Naive thymus-derived CD8-positive, alpha-beta T cell (primary cell): Measurements from ENCODE around the gene CDH4. TPM values are rescaled to one million over a fixed set of nuclear protein-coding genes. Genes with fewer than 3 reads are reported as not detected.
A peak's percentile ranks its signal among the peaks of the same experiment; 100 is the strongest.

Experiments
- ATAC-seq, 2 donors: fragments of 150-1000 bp; cut with Tn5 transposase in 1 of 2; sonication (Bioruptor Pico), chemical (Tn5 transposase) in 1 of 2; 1 replicate in 1 of 2; 2 replicates in 1 of 2; pipeline ENCODE4 v1.10.0; 2021; ENCODE audit warnings: mild to moderate bottlenecking in 2 of 2, moderate library complexity in 2 of 2
- POLR2A ChIA-PET: fragments of 350-600 bp; sonication (Branson Sonifier 250); formaldehyde crosslinking; loops from one replicate; lab custom pipeline; 2021; ENCODE audit warnings: antibody characterized with exemption; lab: Charles Lee
- DNase-seq, 10 donors: peaks; one replicate each; pipeline versions ENCODE4 v3.0.0 to v3.0.0-alpha.2; 2020 to 2022
- H3K27ac Mint-ChIP-seq, 10 donors: one replicate each; pipeline ENCODE4 v1.8.0; 2020 to 2022; ENCODE audit warnings: mild to moderate bottlenecking in 10 of 10, mixed read lengths in 10 of 10, moderate library complexity in 4 of 10, inconsistent platforms in 1 of 10
- H3K27me3 Mint-ChIP-seq, 5 donors: one replicate each; pipeline ENCODE4 v1.8.0; 2021 to 2022; ENCODE audit warnings: mixed read lengths in 5 of 5
- H3K36me3 Mint-ChIP-seq, 3 donors: one replicate each; pipeline ENCODE4 v1.8.0; 2020 to 2022; ENCODE audit warnings: mixed read lengths in 3 of 3, mild to moderate bottlenecking in 2 of 3, inconsistent platforms in 1 of 3
- H3K4me1 Mint-ChIP-seq, 4 donors: one replicate each; pipeline ENCODE4 v1.8.0; 2021 to 2022; ENCODE audit warnings: mixed read lengths in 4 of 4
- H3K4me3 Mint-ChIP-seq, 10 donors: one replicate each; pipeline ENCODE4 v1.8.0; 2020 to 2022; ENCODE audit warnings: mild to moderate bottlenecking in 10 of 10, mixed read lengths in 10 of 10, moderate library complexity in 6 of 10, inconsistent platforms in 1 of 10
- H3K9me3 Mint-ChIP-seq, 9 donors: one replicate each; pipeline ENCODE4 v1.8.0; 2020 to 2022; ENCODE audit warnings: mixed read lengths in 9 of 9, mild to moderate bottlenecking in 3 of 9, inconsistent platforms in 1 of 9, moderate library complexity in 1 of 9
- polyA plus RNA-seq, 3 donors: library from polyadenylated mRNA; unstranded; fragments of 300-500 nt; fragmentation: Illumina TruSeq; gene quantifications; one replicate each; pipeline ENCODE4 v1.2.3, GENCODE V29; 2021
- total RNA-seq, 8 experiments: library from RNA in 2 of 8; stranded (reverse) in 2 of 8; gene quantifications; one replicate each; pipeline ENCODE4 v1.2.3 and lab custom pipeline; 2021 to 2026

CDH4 gene
- total and polyA plus RNA-seq, 5 experiments from 2014 or later: 0.07 to 0.44 (median 0.15) TPM; not detected in 1

DNA sequence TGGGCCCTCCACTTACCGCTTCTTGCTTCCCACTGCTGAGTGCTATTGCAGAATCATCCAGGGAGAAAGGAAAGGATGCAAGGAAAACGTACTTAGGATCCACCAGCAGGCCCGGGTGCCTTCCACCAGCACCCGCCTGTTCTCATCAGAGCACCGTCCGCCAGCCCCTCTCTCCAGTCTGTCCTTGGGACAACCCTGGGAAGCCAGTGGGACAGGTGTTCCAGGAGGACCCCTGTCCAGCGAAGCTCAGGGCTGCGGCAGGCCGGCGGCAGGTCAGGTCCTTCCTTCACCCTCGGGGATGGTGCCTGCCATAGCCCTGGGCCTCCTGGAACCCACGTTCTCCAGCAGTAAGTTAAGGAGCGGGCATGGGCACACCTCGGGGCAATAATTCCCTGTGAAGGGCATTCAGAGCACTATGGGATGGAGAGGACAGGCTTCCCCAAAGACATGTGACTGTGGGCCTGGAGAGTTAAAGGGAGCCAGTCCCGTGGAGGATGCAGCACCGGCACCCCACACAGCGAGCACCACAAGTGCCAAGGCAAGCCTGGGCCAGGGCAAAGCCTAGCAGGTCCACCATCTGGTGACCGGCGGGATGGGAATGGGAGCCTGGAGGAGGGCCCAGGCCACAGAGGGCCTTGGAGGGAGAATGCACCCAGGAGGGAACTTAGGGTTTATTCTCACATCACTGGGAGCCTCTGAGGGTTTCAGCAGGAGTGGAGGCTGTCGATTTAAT is 416.9 kb downstream of the CDH4 start:
- H3K27ac Mint-ChIP-seq: peak overlapping the region in 1 of 10 donors; percentile 20
- POLR2A ChIA-PET: no interaction called here
- peaks cover 0 to 4% (median 0%) of the 10 kb centered on the region in 5 donors for H3K27me3 Mint-ChIP-seq
- no peak overlapping the region for H3K4me3 Mint-ChIP-seq
- H3K9me3 Mint-ChIP-seq: peaks cover 0 to 14% (median 0%) of the 10 kb centered on the region in 9 donors
- DNase-seq: peak in 1 of 10 donors; percentile 15
- H3K4me1 Mint-ChIP-seq: no peaks in the 10 kb centered on the region
- ATAC-seq: no peak
- no peaks in the 10 kb centered on the region for H3K36me3 Mint-ChIP-seq

DNA sequence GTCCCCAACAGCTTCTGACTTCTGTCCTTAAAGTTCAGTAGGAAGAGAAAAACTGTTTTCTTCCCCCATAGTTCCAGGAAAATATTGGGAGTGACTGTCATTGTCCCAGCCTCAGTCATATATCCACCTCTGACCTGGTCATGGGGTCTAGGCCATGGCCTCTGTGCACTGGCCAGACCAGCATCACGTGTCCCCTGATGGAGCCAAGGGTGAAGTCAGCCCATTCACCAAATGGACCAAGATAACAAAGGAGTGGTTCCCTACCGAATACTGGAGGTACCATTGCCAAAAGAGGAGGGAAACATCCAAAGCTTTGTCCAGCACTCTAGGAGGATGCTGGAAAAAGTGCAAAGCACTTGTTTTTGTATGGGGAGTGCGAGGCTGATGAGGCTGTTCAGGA is 418.2 kb downstream of the CDH4 start:
- no peaks in the 10 kb centered on the region for H3K36me3 Mint-ChIP-seq
- no peak for ATAC-seq
- POLR2A ChIA-PET: no interaction called here
- H3K27ac Mint-ChIP-seq: no peak overlapping the region
- H3K4me1 Mint-ChIP-seq: no peaks in the 10 kb centered on the region
- DNase-seq: peak in 1 of 10 donors; percentile 24
- H3K27me3 Mint-ChIP-seq: peaks cover 0 to 4% (median 0%) of the 10 kb centered on the region in 5 donors
- peaks cover 0 to 14% (median 0%) of the 10 kb centered on the region in 9 donors for H3K9me3 Mint-ChIP-seq
- no peak overlapping the region for H3K4me3 Mint-ChIP-seq

DNA sequence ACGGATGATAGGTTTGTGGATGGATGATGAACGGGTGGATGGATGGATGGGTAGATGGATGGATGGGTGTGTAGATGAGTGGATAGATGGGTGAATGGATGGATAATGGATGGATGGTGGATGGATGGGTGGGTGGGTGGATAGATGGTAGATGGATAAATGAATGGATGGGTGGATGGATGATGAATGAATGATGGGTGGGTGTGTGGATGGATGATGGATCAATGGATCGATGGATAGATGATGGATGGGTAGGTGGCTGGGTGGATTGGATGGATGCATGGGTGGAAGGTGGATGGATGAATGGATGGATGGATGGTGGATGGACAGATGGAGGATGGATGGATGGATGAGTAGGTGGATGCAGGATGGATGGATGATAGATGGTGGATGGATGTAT is 419.5 kb downstream of the CDH4 start:
- peak in 1 of 10 donors; percentile 37 for DNase-seq
- POLR2A ChIA-PET: no interaction called here
- peak overlapping the region in 1 of 10 donors; percentile 39 for H3K27ac Mint-ChIP-seq
- H3K36me3 Mint-ChIP-seq: no peaks in the 10 kb centered on the region
- H3K27me3 Mint-ChIP-seq: peaks cover 0 to 4% (median 0%) of the 10 kb centered on the region in 5 donors
- no peak for ATAC-seq
- no peak overlapping the region for H3K4me3 Mint-ChIP-seq
- H3K4me1 Mint-ChIP-seq: no peaks in the 10 kb centered on the region
- H3K9me3 Mint-ChIP-seq: peaks cover 0 to 14% (median 0%) of the 10 kb centered on the region in 9 donors

DNA sequence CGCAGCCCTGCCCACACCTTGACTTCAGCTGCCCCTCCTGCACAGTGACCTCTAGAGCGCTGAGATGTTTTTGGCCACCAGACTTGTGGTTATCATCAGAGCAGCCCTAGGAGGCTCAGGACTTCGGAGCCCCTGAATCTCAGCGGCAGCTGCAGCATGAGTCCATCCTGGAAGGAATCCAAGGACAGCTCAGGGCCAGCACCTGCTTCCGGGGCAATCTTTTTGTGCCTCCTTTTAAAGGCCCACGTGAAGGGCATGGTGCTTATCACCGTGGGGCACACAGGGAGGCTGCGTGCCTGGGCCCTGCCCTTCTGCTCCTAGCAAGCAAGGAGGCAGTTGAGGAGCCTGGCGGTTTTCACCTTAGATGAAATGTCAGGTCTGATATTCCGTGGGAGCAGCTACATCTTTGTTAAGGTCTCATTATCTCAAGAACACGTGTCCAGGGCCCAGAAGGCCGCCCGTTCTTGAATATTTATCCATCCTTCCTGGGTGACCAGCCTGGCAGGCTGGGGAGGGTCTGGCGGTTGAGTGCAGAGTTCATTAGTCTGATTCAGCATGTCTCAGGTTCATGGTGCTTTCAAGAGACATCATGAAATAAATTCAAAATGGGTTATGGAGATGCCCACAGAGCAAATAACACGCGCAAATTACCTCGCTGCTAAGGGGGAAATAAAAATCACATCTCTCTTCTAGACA is 421.2 kb downstream of the CDH4 start:
- H3K27ac Mint-ChIP-seq: no peak overlapping the region
- H3K9me3 Mint-ChIP-seq: peaks cover 0 to 14% (median 0%) of the 10 kb centered on the region in 9 donors
- H3K4me1 Mint-ChIP-seq: no peaks in the 10 kb centered on the region
- POLR2A ChIA-PET: no interaction called here
- DNase-seq: peak in 1 of 10 donors; percentile 52
- no peak for ATAC-seq
- no peaks in the 10 kb centered on the region for H3K36me3 Mint-ChIP-seq
- no peak overlapping the region for H3K4me3 Mint-ChIP-seq
- H3K27me3 Mint-ChIP-seq: peaks cover 0 to 10% (median 4%) of the 10 kb centered on the region in 5 donors

DNA sequence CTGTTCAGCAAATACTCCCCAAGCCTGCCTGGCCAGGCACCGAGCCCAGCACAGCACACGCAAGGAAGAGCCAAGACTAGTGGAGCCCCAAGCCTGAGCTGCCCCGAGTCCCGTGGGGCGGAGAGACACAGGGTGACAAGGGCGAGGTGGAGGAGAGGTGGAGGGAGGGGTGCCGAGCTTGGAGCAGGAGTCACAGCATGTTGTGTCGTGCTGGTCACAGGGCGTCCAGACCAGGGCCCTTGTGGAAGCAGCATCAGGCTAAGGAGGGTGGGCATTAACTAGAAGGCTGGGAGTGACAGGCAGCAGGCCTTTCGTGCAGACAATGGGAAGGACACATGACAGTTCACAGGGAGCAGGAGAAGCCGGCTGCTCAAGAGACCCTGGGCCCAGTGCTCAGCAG is 422.1 kb downstream of the CDH4 start:
- Mint-ChIP-seq H3K36me3 (no peaks in the 10 kb centered on the region), H3K9me3 (peaks cover 0 to 14% (median 0%) of the 10 kb centered on the region in 9 donors), H3K27me3 (peaks cover 0 to 8% (median under 1%) of the 10 kb centered on the region in 5 donors), H3K27ac (no peak overlapping the region), H3K4me1 (no peaks in the 10 kb centered on the region), H3K4me3 (no peak overlapping the region)
- no peak for ATAC-seq
- POLR2A ChIA-PET: no interaction called here
- peak in 1 of 10 donors; percentile 42 for DNase-seq

DNA sequence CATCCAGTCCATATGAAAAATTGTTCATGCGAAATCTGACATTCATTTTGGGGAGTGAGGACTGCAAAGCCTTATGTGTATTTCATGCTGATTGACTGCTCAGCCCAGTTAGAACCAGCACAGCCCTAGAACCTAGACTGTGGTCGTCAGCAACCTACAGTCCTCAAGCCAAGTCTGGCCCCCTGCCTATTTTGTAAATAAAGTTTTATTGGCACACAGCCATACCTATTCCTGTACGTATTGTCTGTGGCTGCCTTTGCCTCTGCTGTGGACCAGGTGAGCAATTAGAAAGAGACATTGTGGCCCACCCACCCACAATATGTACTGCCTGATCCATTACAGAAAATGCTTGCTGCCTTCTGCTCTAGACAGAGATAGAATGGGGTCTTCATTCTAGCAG is 422.6 kb downstream of the CDH4 start:
- ATAC-seq: no peak
- DNase-seq: peak in 1 of 10 donors; percentile 31
- Mint-ChIP-seq H3K4me1 (no peaks in the 10 kb centered on the region), H3K4me3 (no peak overlapping the region), H3K27ac (no peak overlapping the region), H3K9me3 (peaks cover 0 to 14% (median 0%) of the 10 kb centered on the region in 9 donors), H3K36me3 (no peaks in the 10 kb centered on the region), H3K27me3 (peaks cover 0 to 7% (median 0%) of the 10 kb centered on the region in 5 donors)
- POLR2A ChIA-PET: no interaction called here

DNA sequence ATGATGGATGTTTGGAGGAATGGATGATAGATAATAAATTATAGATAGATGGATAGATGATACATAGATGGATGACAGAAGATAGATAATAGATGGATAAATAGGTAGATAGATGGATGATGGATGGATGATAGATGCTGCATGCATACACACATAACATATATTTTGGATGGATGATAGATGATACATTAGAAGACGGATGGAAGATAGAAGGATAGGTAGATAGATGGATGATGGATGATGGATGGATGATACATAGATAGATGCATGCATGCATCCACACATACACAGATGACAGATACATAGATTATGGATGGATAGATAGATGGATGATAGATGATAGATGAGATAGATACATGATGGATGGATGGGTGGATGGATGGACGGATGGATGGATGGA is 425.9 kb downstream of the CDH4 start:
- ATAC-seq: no peak
- no peaks in the 10 kb centered on the region for H3K36me3 Mint-ChIP-seq
- H3K9me3 Mint-ChIP-seq: peaks cover 0 to 3% (median 0%) of the 10 kb centered on the region in 9 donors
- POLR2A ChIA-PET: no interaction called here
- H3K4me3 Mint-ChIP-seq: no peak overlapping the region
- no peak overlapping the region for H3K27ac Mint-ChIP-seq
- no peaks in the 10 kb centered on the region for H3K4me1 Mint-ChIP-seq
- H3K27me3 Mint-ChIP-seq: peaks cover 0 to 15% (median 0%) of the 10 kb centered on the region in 5 donors
- no peak for DNase-seq

DNA sequence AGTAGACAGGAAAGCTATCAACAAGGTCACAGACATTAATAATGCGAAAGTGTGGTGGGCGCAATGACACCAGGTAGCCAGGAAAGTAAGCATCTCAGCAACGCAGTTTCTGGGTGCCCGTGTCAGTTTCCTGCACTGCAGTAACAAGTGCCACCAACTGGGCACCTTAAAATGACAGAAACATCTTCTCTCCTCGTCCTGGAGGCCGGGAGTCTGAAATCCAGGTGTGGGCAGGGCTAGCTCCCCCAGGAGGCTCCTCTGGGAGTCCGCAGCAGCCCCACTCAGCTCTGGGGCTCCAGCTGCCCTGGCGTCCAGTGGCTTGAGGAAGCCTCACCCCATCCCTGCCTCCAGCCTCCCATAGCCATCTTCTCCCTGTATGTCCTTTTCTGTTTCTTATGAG is 426.4 kb downstream of the CDH4 start:
- POLR2A ChIA-PET: no interaction called here
- H3K4me1 Mint-ChIP-seq: no peaks in the 10 kb centered on the region
- H3K9me3 Mint-ChIP-seq: peaks cover 0 to 3% (median 0%) of the 10 kb centered on the region in 9 donors
- DNase-seq (no peak), ATAC-seq (no peak)
- H3K27ac Mint-ChIP-seq: no peak overlapping the region
- H3K36me3 Mint-ChIP-seq: no peaks in the 10 kb centered on the region
- no peak overlapping the region for H3K4me3 Mint-ChIP-seq
- peaks cover 0 to 15% (median 0%) of the 10 kb centered on the region in 5 donors for H3K27me3 Mint-ChIP-seq

DNA sequence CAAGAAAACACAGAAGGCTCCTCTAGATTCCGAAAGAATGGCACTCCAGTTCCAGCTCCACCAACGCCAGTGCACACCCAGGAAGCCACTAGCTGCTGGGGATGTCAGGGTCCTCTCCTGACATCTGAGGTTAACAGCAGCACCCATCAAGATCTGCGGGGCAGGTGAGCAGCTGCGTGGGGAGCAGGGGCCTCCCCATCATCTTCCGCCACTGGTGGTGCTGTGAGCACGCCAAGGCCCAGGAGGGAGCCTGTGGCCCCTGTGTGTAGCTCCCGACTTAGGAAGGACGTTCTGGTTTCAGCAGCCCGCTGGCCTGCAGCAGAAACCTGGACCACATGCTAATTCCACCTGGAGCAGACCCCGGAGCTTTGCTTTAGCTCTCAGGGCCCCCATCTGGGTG is 427.4 kb downstream of the CDH4 start:
- POLR2A ChIA-PET: no interaction called here
- Mint-ChIP-seq H3K27ac (no peak overlapping the region), H3K4me3 (no peak overlapping the region), H3K9me3 (peaks cover 0 to 3% (median 0%) of the 10 kb centered on the region in 9 donors), H3K4me1 (no peaks in the 10 kb centered on the region), H3K27me3 (peaks cover 0 to 15% (median 0%) of the 10 kb centered on the region in 5 donors), H3K36me3 (no peaks in the 10 kb centered on the region)
- no peak for ATAC-seq
- DNase-seq: no peak

DNA sequence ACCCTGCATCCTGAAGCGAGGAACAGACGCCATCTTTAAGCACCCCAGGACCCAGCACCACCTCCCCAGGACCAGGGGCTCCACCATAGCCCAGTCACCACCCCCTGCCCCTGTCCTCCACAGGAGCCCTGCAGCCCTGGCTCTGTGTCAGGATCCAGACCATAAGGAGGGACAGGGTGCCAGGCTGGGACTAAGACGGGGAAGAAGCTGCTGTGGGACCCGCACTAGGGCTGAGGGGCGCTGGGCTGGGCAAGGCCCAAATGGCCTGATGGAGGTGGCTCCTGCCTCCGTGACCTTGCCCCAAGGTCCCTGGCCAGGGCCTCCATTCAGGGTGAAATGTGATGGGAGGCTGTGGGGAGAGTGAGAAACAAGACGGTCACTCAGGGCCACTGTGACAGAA is 428.0 kb downstream of the CDH4 start:
- DNase-seq (no peak), ATAC-seq (no peak)
- no peak overlapping the region for H3K4me3 Mint-ChIP-seq
- POLR2A ChIA-PET: no interaction called here
- H3K36me3 Mint-ChIP-seq: no peaks in the 10 kb centered on the region
- no peaks in the 10 kb centered on the region for H3K4me1 Mint-ChIP-seq
- peaks cover 0 to 15% (median 0%) of the 10 kb centered on the region in 5 donors for H3K27me3 Mint-ChIP-seq
- H3K9me3 Mint-ChIP-seq: no peaks in the 10 kb centered on the region
- H3K27ac Mint-ChIP-seq: no peak overlapping the region

DNA sequence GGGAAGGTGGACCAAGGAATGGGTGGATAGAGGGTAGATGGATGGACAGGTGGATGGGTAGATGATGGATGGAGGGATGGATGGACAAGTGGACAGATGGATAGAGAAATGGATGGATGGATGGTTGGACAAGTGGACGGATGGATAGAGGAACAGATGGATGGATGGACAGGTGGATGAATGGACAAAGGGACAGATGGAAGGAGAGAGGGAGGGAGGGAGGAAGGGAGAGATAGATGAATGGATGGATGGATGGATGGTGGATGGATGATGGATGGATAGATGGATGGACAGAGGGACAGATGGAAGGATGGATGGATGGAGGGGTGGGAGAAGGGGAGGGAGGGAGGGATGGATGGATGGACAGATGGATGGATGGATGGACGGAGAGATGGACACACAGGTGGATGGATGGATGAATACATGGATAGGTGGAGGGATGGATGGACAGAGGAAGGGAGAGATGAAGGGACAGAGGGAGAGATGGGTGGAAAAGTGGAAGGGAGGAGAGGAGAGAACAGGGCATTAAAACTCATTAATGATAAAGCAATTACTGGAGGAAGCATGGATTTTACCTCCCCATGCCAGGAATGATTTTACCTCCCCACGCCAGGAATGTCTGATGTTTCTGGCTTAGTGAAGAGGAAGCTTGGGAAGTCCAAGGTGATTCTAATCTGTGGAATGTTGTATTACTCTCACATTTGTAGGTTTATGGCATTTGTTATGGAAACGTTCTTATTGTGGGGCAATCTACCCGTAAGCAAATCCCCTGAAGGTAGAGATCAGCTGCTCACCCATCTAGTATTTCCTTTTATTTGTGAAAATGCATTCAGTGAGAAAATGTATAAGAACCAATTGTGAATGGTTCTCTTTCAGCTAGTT is 430.3 kb downstream of the CDH4 start:
- no peak overlapping the region for H3K27ac Mint-ChIP-seq
- no peak overlapping the region for H3K4me3 Mint-ChIP-seq
- H3K9me3 Mint-ChIP-seq: no peaks in the 10 kb centered on the region
- DNase-seq: no peak
- H3K36me3 Mint-ChIP-seq: no peaks in the 10 kb centered on the region
- H3K27me3 Mint-ChIP-seq: peaks cover 0 to 15% (median 0%) of the 10 kb centered on the region in 5 donors
- POLR2A ChIA-PET: no interaction called here
- no peaks in the 10 kb centered on the region for H3K4me1 Mint-ChIP-seq
- ATAC-seq: no peak

DNA sequence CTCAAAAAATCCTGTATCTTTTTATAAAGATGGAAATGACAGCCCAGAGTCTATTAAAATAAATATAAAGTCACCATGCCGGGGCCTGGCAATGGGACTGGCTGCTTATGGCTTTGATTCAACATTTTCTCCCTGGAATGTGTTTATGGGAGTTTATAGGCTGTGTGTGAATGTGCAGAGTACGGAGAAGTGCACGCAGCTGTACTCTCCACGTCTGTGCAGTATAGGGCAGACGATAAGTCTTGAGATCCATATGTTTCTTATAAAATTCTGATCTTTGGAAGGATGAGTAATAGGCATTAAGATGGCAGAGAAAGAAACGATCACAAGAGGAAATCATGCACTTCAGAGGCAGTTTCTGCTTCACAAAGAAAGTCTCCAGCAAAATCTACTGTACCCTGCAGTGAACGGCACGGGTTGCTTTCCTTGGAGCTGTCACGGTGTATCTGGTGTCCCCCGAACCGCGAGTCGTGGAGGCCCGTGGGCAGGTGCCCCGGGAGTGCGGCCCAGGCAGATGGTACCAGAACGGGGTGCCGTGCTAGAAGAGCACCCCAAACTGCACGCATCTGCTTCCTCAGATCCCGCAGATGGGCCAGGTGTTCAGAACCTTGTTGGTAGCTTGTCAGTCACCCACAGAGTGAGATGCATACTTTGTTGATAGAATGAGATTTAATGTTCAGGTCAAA is 431.1 kb downstream of the CDH4 start:
- Mint-ChIP-seq H3K27ac (no peak overlapping the region), H3K4me1 (no peaks in the 10 kb centered on the region), H3K27me3 (peaks cover 0 to 9% (median 0%) of the 10 kb centered on the region in 5 donors), H3K4me3 (no peak overlapping the region), H3K9me3 (no peaks in the 10 kb centered on the region), H3K36me3 (no peaks in the 10 kb centered on the region)
- POLR2A ChIA-PET: no interaction called here
- DNase-seq (no peak), ATAC-seq (no peak)
